GM21529 (cell line): ENCODE results near the gene HOXD8.

Source experiments
- ATAC-seq: cut with Tn5 transposase; IDR thresholded peaks from one replicate; pipeline ENCODE4 v1.9.1; 2021; ENCODE audit not compliant: unreplicated experiment

The HOXD8 gene

GRCh38 chr2:176102309-176102866, 27.1 kb upstream of the HOXD8 start:
- ATAC-seq, result no peak

GRCh38 chr2:176103194-176103593, 26.3 kb upstream of the HOXD8 start:
- ATAC-seq, result no peak

GRCh38 chr2:176103742-176104315, 25.7 kb upstream of the HOXD8 start:
- no peak for ATAC-seq

- no peak for ATAC-seq
Measured at GRCh38 chr2:176104316-176105077, 25.0 kb upstream of the HOXD8 start.

GRCh38 chr2:176105078-176105729, 24.3 kb upstream of the HOXD8 start:
- no peak for ATAC-seq

- ATAC-seq, result no peak
Measured at GRCh38 chr2:176105730-176106580, 23.6 kb upstream of the HOXD8 start.

- ATAC-seq, result no peak
Measured at GRCh38 chr2:176106581-176107539, 22.6 kb upstream of the HOXD8 start, which contains the start of gene HOXD11. HOXD11 (plus strand) TSS chr2:176107280; CDS start chr2:176107356, 76 bp downstream.

GRCh38 chr2:176107731-176108181, 21.7 kb upstream of the HOXD8 start:
- ATAC-seq, result no peak

- no peak for ATAC-seq
Measured at GRCh38 chr2:176109192-176109901, 20.2 kb upstream of the HOXD8 start.

- no peak for ATAC-seq
Measured at GRCh38 chr2:176109946-176110345, 19.6 kb upstream of the HOXD8 start.

GRCh38 chr2:176110415-176111308, 18.8 kb upstream of the HOXD8 start:
- ATAC-seq, result no peak

- no peak for ATAC-seq
Measured at GRCh38 chr2:176111309-176111663, 18.2 kb upstream of the HOXD8 start.

GRCh38 chr2:176111846-176112374, 17.6 kb upstream of the HOXD8 start:
- no peak for ATAC-seq

GRCh38 chr2:176112375-176113302, 16.9 kb upstream of the HOXD8 start:
- ATAC-seq, result no peak

GRCh38 chr2:176114120-176114929, 15.2 kb upstream of the HOXD8 start:
- ATAC-seq, result no peak
